Lower leg skin (tissue), 4 donors: ENCODE data around the gene COL8A1. TPM values are rescaled to one million over a fixed set of nuclear protein-coding genes. Genes with fewer than 3 reads are reported as not detected.

ENCODE experiments used
- DNase-seq, 2 donors: peaks; one replicate each; pipeline ENCODE4 v3.0.0-alpha.2; 2019; ENCODE audit warnings: low spot score in 2 of 2
- H3K4me3 ChIP-seq: fragments of 200-600 bp; sonication (generic); 2 replicates; pipeline ENCODE4 v1.5.1; 2017; ENCODE audit warnings: mild to moderate bottlenecking, low read depth; ENCODE audit not compliant: poor library complexity, severe bottlenecking
- CTCF ChIP-seq, 3 donors: fragments of 450-650 bp; IDR thresholded peaks; one replicate each; pipeline ENCODE4 v1.5.1; 2016; ENCODE audit warnings: antibody characterized with exemption in 3 of 3, mild to moderate bottlenecking in 3 of 3, moderate library complexity in 2 of 3
- POLR2A ChIP-seq, 2 donors: fragments of 450-650 bp; IDR thresholded peaks; one replicate each; pipeline ENCODE4 v1.6.1; 2016 to 2017; ENCODE audit warnings: antibody characterized with exemption in 2 of 2, mild to moderate bottlenecking in 1 of 2, moderate library complexity in 1 of 2
- WGBS, 2 donors: methylation state at CpG; one replicate each; pipeline ENCODE4 v1.1.5; 2018; 5-methylcytosine and 5-hydroxymethylcytosine counted together
- intact Hi-C: fragments of 100-400 bp; cut with DNase I; formaldehyde crosslinking; loops from one replicate; pipeline ENCODE4 v1.15.0; 2023; ENCODE audit warnings: low total_unique reads
- total RNA-seq, 4 donors: library from RNA; depleted of rRNA; stranded (reverse); fragments of >200 nt; gene quantifications; one replicate each; pipeline ENCODE4 v1.1.0, GENCODE V29; 2016

COL8A1 gene
- total RNA-seq, 4 donors from 2014 or later: 5.0 to 11.5 (median 7.2) TPM

- no peak for DNase-seq
- intact Hi-C loops: loop anchor here (5.0 kb wide), 1 partner anchor 37 kb away; no protein-coding TSS in a partner anchor
- TF ChIP-seq CTCF (IDR thresholded peaks at IDR 0.05) (no peak), POLR2A (IDR thresholded peaks at IDR 0.05) (no peak)
- no peak overlapping the region for H3K4me3 ChIP-seq
- WGBS, 2 donors: 74 to 75% methylated on average over 4 of the region's 4 CpGs
These were observed 206.9 kb downstream of the COL8A1 start for GRCh38 chr3:99845331-99845730.

GRCh38 chr3:99845999-99846398 is 207.6 kb downstream of the COL8A1 start:
- no peak for TF ChIP-seq CTCF (IDR thresholded peaks at IDR 0.05)
- TF ChIP-seq POLR2A (IDR thresholded peaks at IDR 0.05): no peak
- no peak overlapping the region for H3K4me3 ChIP-seq
- intact Hi-C loops: loop anchor here (5.0 kb wide), 1 partner anchor 36 kb away; no protein-coding TSS in a partner anchor
- whole genome bisulfite sequencing, 2 donors: 30 to 38% methylated on average over 2 of the region's 2 CpGs
- no peak for DNase-seq

DNA sequence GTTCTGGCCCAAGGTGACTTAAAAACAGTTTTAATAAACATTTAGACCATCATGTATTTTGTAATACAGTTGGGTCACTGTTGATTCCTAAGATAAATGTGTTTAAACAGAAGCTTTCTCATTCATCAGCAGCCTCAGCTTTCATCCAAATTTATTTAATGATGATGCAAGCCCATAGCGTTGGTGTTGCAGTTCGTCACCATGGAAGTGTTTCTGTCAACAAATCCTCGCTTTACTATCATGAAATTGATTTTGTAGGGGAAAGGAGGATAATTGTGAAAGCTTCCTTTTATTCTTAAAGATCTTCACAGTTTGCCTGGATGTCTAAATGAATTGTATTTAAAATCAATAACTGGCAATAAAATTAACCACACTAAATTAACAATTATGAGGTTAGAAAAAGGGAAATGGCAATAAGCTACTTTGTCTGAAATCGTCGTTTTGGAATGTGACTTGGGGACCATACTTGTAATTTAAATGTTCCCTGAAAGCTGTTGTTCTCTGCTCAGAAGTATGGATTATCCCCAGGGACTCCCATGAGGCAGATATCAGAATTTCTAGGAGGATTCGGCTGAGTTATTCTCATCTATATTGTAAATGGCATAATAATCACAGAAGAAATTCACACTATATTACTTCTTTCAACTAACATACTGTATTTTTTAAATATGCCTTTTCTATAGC is 208.2 kb downstream of the COL8A1 start:
- TF ChIP-seq POLR2A (IDR thresholded peaks at IDR 0.05) (no peak), CTCF (IDR thresholded peaks at IDR 0.05) (no peak)
- no peak overlapping the region for H3K4me3 ChIP-seq
- intact Hi-C loops: loop anchor here (5.0 kb wide), 1 partner anchor 36 kb away; no protein-coding TSS in a partner anchor
- peak in 1 of 2 donors; percentile 47 for DNase-seq
- WGBS, 2 donors: 15% methylated on average over 6 of the region's 6 CpGs

DNA sequence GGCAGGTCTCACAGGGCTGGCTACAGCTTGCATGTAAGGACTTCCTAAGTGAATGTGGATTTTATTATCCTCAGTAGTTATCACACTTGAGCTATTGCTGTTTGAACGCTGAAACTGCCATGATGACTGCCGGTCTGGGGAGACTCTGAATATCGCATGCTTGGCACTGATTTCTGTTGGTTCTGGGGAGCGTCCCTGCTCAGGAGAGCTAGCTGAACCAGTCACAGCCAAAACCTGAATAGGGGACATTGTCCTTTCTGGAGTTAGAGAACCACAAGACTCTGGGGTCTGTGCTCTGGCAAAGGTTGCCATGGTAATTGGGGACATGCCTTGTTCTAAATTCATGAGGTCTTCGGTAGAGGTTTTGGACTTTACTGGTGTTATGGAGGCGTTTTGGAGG is 210.0 kb downstream of the COL8A1 start:
- H3K4me3 ChIP-seq: no peak overlapping the region
- DNase-seq: no peak
- 69 to 83% methylated on average over 6 of the region's 6 CpGs for WGBS, 2 donors
- intact Hi-C loops: loop anchor here (5.0 kb wide), 1 partner anchor 34 kb away; no protein-coding TSS in a partner anchor
- no peak for TF ChIP-seq POLR2A (IDR thresholded peaks at IDR 0.05)
- no peak for TF ChIP-seq CTCF (IDR thresholded peaks at IDR 0.05)

Other genes with a start within 250 kb of the COL8A1 start
- 10 to 100 TPM in 1 of 4 donors, 1 to 10 TPM in 3; 3.7 to 13.2 (median 7.5) TPM for gene CMSS1, start 179.3 kb downstream of the COL8A1 start, total RNA-seq